Measurements from ENCODE around the gene NPTX2. TPM values are rescaled to one million over a fixed set of nuclear protein-coding genes. Genes with fewer than 3 reads are reported as not detected.

NPTX2 gene
- total and polyA plus RNA-seq, 2 experiments from 2014 or later = 3.0 to 5.5 TPM

DNA sequence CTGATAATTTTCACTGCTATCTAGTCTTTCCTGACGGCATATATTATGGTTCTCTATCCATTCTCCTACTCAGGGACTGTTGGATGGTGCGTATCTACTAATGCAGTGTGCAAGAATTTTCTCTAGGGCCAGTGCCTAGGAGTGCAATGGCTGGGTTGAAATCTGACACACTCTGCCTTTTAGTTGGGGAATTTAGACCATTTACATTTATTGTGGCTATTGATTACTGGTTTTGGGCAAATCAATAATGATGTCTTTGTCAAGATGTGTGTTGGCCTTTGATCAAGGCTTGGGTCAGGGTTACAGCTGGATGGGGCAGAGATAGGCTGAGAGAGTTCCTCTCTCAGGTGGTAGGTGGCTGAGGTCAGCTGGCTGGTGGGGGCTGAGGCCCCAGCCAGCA, 21.8 kb downstream of the NPTX2 start:
- TF ChIP-seq EZH2 (IDR thresholded peaks at IDR 0.05; ENCODE audit: borderline replicate concordance) (no peak), EZH2phosphoT487 (IDR thresholded peaks at IDR 0.05; ENCODE audit: low read depth, severe bottlenecking, unreplicated experiment) (no peak)
- TF ChIP-seq, protein P1, sequence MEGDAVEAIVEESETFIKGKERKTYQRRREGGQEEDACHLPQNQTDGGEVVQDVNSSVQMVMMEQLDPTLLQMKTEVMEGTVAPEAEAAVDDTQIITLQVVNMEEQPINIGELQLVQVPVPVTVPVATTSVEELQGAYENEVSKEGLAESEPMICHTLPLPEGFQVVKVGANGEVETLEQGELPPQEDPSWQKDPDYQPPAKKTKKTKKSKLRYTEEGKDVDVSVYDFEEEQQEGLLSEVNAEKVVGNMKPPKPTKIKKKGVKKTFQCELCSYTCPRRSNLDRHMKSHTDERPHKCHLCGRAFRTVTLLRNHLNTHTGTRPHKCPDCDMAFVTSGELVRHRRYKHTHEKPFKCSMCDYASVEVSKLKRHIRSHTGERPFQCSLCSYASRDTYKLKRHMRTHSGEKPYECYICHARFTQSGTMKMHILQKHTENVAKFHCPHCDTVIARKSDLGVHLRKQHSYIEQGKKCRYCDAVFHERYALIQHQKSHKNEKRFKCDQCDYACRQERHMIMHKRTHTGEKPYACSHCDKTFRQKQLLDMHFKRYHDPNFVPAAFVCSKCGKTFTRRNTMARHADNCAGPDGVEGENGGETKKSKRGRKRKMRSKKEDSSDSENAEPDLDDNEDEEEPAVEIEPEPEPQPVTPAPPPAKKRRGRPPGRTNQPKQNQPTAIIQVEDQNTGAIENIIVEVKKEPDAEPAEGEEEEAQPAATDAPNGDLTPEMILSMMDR (IDR thresholded peaks at IDR 0.05; ENCODE audit: poor library complexity) = no peak
- no peaks in the 10 kb centered on the region for H4K20me1 ChIP-seq (ENCODE audit: insufficient read depth, poor library complexity, severe bottlenecking)
- H3K4me3 ChIP-seq = no peak overlapping the region
- no peaks in the 10 kb centered on the region for H3K9me3 ChIP-seq (ENCODE audit: low read depth)
- no peak for DNase-seq (ENCODE audit: low spot score)
- no peak overlapping the region for H3K4me2 ChIP-seq
- H3K36me3 ChIP-seq (replicated peaks; ENCODE audit: insufficient read depth, low read depth) = no peaks in the 10 kb centered on the region
- no peaks in the 10 kb centered on the region for H3K79me2 ChIP-seq
- H3K4me1 ChIP-seq (ENCODE audit: insufficient read depth) = no peaks in the 10 kb centered on the region
- no peaks in the 10 kb centered on the region for H3K27me3 ChIP-seq
- no peak overlapping the region for H2AFZ ChIP-seq
- H3K9me2 ChIP-seq (replicated peaks; ENCODE audit: insufficient read depth) = no peaks in the 10 kb centered on the region
- WGBS (ENCODE audit: low lambda C conversion rate, missing lambda C conversion rate) = 93% methylated on average over 2 of the region's 2 CpGs
- H3K27ac ChIP-seq = no peak overlapping the region

DNA sequence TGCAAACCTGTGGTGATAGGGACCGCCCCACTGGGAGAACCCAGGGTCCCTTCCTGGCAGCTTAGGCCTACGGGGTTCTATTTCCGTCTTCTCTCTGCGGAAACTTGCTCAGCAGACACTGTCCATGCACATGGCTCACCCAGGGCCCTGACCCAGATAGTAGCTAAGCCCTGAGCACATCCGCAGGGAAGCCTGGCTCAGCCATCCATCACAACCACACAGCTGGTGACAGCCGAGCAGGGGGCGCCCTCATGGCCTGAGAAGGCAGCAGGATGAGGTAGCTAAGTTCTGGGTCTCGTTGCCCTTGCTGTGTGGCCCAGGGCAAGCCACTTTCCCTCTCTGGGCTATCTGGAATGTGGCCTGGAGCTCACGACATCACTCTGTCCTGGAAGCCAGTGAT, 23.3 kb downstream of the NPTX2 start:
- Histone ChIP-seq H3K9me2 (replicated peaks; ENCODE audit: insufficient read depth) (no peaks in the 10 kb centered on the region), H3K4me1 (ENCODE audit: insufficient read depth) (no peaks in the 10 kb centered on the region), H4K20me1 (ENCODE audit: insufficient read depth, poor library complexity, severe bottlenecking) (no peaks in the 10 kb centered on the region), H3K27ac (no peak overlapping the region), H3K27me3 (no peaks in the 10 kb centered on the region), H3K36me3 (replicated peaks; ENCODE audit: insufficient read depth, low read depth) (no peaks in the 10 kb centered on the region), H3K4me2 (no peak overlapping the region), H2AFZ (no peak overlapping the region), H3K4me3 (no peak overlapping the region), H3K9me3 (ENCODE audit: low read depth) (no peaks in the 10 kb centered on the region), H3K79me2 (no peaks in the 10 kb centered on the region)
- DNase-seq (ENCODE audit: low spot score) = no peak
- 56% methylated on average over 9 of the region's 9 CpGs for WGBS (ENCODE audit: low lambda C conversion rate, missing lambda C conversion rate)
- TF ChIP-seq EZH2 (IDR thresholded peaks at IDR 0.05; ENCODE audit: borderline replicate concordance) = no peak

DNA sequence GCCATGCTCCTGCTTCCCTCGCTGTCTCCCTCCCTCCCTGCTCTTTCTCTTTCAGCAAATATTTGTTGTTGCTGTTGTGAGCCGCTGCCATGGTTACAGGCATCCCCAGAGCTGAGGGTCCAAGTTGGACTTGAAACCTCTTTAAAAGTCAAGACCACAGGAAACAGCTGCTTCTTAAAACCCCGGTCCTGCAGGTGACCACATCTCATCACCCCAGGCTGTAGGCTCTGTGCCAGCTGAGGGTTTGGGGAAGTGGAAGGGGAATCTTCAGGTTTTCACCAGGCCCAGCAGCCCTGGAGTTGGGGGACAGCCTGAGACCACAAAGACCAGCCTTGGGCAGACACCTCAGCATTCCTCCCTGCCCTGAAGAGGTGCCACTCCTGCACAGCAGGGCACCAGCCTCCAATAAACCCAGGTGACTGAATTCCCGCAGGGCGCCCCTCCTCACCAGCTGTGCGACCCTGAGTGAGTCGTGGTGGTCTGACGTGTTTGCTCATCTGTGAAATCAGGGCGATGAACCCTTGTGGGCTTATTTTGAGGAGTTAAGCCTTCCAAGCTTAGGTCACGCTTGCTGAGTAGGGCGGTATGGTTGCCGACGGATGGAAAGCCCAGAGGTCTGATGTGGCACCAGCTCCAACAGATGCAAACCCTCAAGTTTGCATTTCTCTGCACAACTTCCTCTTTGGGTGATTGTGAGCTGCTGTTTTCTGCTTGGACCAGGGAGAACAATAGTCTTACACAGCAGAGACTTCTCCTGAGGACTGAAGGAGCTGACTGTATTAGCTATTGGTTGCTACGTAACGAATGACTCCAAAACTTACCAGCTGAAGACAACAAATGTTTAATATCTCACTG, 24.8 kb downstream of the NPTX2 start:
- Histone ChIP-seq H3K4me2 (no peak overlapping the region), H3K36me3 (replicated peaks; ENCODE audit: insufficient read depth, low read depth) (no peaks in the 10 kb centered on the region), H3K9me3 (ENCODE audit: low read depth) (no peaks in the 10 kb centered on the region), H3K4me1 (ENCODE audit: insufficient read depth) (no peaks in the 10 kb centered on the region), H3K27ac (no peak overlapping the region), H2AFZ (no peak overlapping the region), H3K27me3 (no peaks in the 10 kb centered on the region), H3K79me2 (no peaks in the 10 kb centered on the region), H3K9me2 (replicated peaks; ENCODE audit: insufficient read depth) (no peaks in the 10 kb centered on the region), H4K20me1 (ENCODE audit: insufficient read depth, poor library complexity, severe bottlenecking) (no peaks in the 10 kb centered on the region), H3K4me3 (no peak overlapping the region)
- TF ChIP-seq EZH2 (IDR thresholded peaks at IDR 0.05; ENCODE audit: borderline replicate concordance) = no peak
- no peak for TF ChIP-seq EZH2phosphoT487 (IDR thresholded peaks at IDR 0.05; ENCODE audit: low read depth, severe bottlenecking, unreplicated experiment)
- TF ChIP-seq, protein P1 (IDR thresholded peaks at IDR 0.05; ENCODE audit: poor library complexity) = no peak
- 77% methylated on average over 14 of the region's 15 CpGs for whole genome bisulfite sequencing (ENCODE audit: low lambda C conversion rate, missing lambda C conversion rate)
- no peak for DNase-seq (ENCODE audit: low spot score)

DNA sequence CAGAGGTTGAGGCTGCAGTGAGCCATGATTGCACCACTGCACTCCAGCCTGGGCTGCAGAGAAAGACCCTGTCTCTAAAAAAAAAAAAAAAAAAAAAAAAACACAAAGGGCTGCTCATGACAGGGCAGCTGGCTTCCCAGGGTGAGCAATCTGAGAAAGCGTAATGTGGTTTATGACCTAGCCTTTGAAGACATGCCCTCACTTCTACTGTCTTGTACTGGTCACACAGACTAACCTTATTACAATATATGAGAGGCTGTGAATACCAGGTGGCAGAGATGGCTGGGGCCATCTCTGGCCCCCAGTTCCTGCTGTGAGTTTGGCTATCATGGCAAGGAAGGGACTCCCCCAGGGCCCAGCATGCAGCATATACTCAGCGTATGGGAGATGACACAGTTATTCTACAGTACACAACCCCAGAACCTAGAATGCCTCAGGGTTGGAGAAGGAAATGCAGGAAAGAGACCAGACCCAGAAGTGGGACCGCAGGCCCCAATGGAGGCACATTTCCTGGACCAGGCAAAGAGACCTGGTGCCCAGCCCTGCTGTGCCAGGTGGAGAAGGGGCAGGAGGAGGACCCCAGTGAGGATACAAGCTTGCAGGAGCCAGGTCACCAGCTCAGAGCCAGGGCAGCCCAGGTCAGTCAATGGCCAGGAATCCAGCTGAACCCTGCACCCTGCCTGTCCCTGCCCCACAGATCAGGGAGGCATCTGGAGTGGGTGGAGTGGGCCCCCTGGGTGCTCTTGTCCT, 26.3 kb downstream of the NPTX2 start:
- no peaks in the 10 kb centered on the region for H3K79me2 ChIP-seq
- DNase-seq (ENCODE audit: low spot score) = no peak
- no peak for TF ChIP-seq EZH2phosphoT487 (IDR thresholded peaks at IDR 0.05; ENCODE audit: low read depth, severe bottlenecking, unreplicated experiment)
- TF ChIP-seq EZH2 (IDR thresholded peaks at IDR 0.05; ENCODE audit: borderline replicate concordance) = no peak
- TF ChIP-seq, protein P1 (IDR thresholded peaks at IDR 0.05; ENCODE audit: poor library complexity) = no peak
- no peak overlapping the region for H3K4me3 ChIP-seq
- no peaks in the 10 kb centered on the region for H3K36me3 ChIP-seq (replicated peaks; ENCODE audit: insufficient read depth, low read depth)
- WGBS (ENCODE audit: low lambda C conversion rate, missing lambda C conversion rate) = 90% methylated on average over 3 of the region's 3 CpGs
- no peaks in the 10 kb centered on the region for H3K9me2 ChIP-seq (replicated peaks; ENCODE audit: insufficient read depth)
- H4K20me1 ChIP-seq (ENCODE audit: insufficient read depth, poor library complexity, severe bottlenecking) = no peaks in the 10 kb centered on the region
- H2AFZ ChIP-seq = no peak overlapping the region
- no peak overlapping the region for H3K27ac ChIP-seq
- H3K9me3 ChIP-seq (ENCODE audit: low read depth) = no peaks in the 10 kb centered on the region
- H3K4me1 ChIP-seq (ENCODE audit: insufficient read depth) = no peaks in the 10 kb centered on the region
- no peak overlapping the region for H3K4me2 ChIP-seq
- no peaks in the 10 kb centered on the region for H3K27me3 ChIP-seq

Measured in hepatocyte (in vitro differentiated cells).